Measurements from ENCODE around the gene PML. TPM values are rescaled to one million over a fixed set of nuclear protein-coding genes. Genes with fewer than 3 reads are reported as not detected.
A peak's percentile ranks its signal among the peaks of the same experiment; 100 is the strongest.

Gene PML
- total and polyA plus RNA-seq, 2 of the 4 experiments (the other 2 are of a cell fraction): 8.8 to 22.6 TPM

GRCh38 chr15:74045636-74046274 is 51.2 kb downstream of the PML start:
- dilution Hi-C loops (cut with HindIII; ENCODE audit: low sequenced_read_pairs, unreplicated experiment) (no loop called here), in situ Hi-C loops (cut with MboI; ENCODE audit: low sequenced_read_pairs) (no loop called here), intact Hi-C loops (cut with micrococcal nuclease) (no loop called here)
- Histone ChIP-seq H4K5ac (ENCODE audit: low read depth, low read length) (no peak overlapping the region), H2BK20ac (ENCODE audit: low read depth, low read length) (no peak overlapping the region), H3K9me3 (ENCODE audit: control insufficient read depth, insufficient read depth, low read length) (no peaks in the 10 kb centered on the region), H3K4ac (ENCODE audit: low read depth, low read length) (peak overlapping the region; percentile 53; the same call in 1 of the 2 replicates), H3K56ac (ENCODE audit: extremely low read depth, insufficient read depth, low read length) (no peak overlapping the region), H3K4me3 (ENCODE audit: insufficient read depth, low read depth, low read length) (no peak overlapping the region), H3K27me3 (ENCODE audit: control insufficient read depth, insufficient read depth, low read length) (no peaks in the 10 kb centered on the region), H2AK5ac (ENCODE audit: low read depth, low read length) (peak overlapping the region; percentile 17), H3K79me1 (ENCODE audit: low read depth in 1 of 2, low read length in 2 of 2) (peaks cover 0 to 16% of the 10 kb centered on the region in 2 experiments; a peak in 2 of 4 replicates), H4K8ac (ENCODE audit: low read depth in 2 of 2, low read length in 2 of 2) (no peak overlapping the region), H3K9me1 (ENCODE audit: insufficient read depth, low read length) (peaks cover 27% of the 10 kb centered on the region), H3K9ac (ENCODE audit: low read depth, low read length) (no peak overlapping the region), H2BK120ac (ENCODE audit: low read depth, low read length) (no peak overlapping the region), H2AFZ (replicated peaks; ENCODE audit: low read length, poor library complexity) (peak overlapping the region; percentile 24), H4K20me1 (ENCODE audit: insufficient read depth, low read length) (no peaks in the 10 kb centered on the region), H3K4me1 (ENCODE audit: control insufficient read depth, insufficient read depth, low read length) (peaks cover 21% of the 10 kb centered on the region), H2AK9ac (replicated peaks; ENCODE audit: low read depth, low read length, poor library complexity) (no peak overlapping the region), H3K18ac (ENCODE audit: low read depth, low read length) (no peak overlapping the region), H3K27ac (ENCODE audit: insufficient read depth, low read length) (no peak overlapping the region), H2BK5ac (ENCODE audit: low read depth, low read length, poor library complexity, severe bottlenecking) (no peak overlapping the region), H3K14ac (replicated peaks; ENCODE audit: low read depth, low read length) (no peak overlapping the region), H2BK15ac (ENCODE audit: low read depth, low read length) (no peak overlapping the region), H3K36me3 (ENCODE audit: control insufficient read depth, insufficient read depth, low read length) (peaks cover 1% of the 10 kb centered on the region; the same call in 1 of the 2 replicates), H3K23ac (ENCODE audit: low read depth, low read length) (no peak overlapping the region), H3K4me2 (ENCODE audit: low read depth, low read length) (no peak overlapping the region), H4K91ac (ENCODE audit: insufficient read depth, low read depth, low read length) (no peak overlapping the region)
- no peak for ATAC-seq (ENCODE audit: low read depth)
- no TSS peak for BruUV-seq (replicated peaks)
- POLR2A ChIA-PET (ENCODE audit: unreplicated experiment): no interaction called here
- no peak for DNase-seq
- 93% methylated on average over 3 of the region's 7 CpGs; no CpG with 5 or more reads in 1 of the 2 experiments for WGBS, 2 experiments (ENCODE audit: extremely low coverage in 2 of 2, insufficient read length in 1 of 2)
- CTCF ChIA-PET: interaction anchor here (1.4 kb wide), 1 partner anchor 95 kb away, joined by 3 read pairs; no protein-coding TSS in a partner anchor
- TF ChIP-seq MAFK (IDR thresholded peaks at IDR 0.05; ENCODE audit: low read depth, low read length) (no peak), CHD1 (IDR thresholded peaks at IDR 0.05; ENCODE audit: low read depth, low read length) (no peak), NFE2L2 (IDR thresholded peaks at IDR 0.05; ENCODE audit: low read depth, low read length) (no peak), SMC3 (IDR thresholded peaks at IDR 0.05; ENCODE audit: low read depth, low read length) (no peak), CTCF (conservative IDR thresholded peaks at IDR 0.05; ENCODE audit: low read depth, low read length) (no peak), RFX5 (IDR thresholded peaks at IDR 0.05; ENCODE audit: low read depth, low read length) (no peak)

Data from IMR-90 (cell line).